ENCODE results near the gene RNU7-1.

DNA sequence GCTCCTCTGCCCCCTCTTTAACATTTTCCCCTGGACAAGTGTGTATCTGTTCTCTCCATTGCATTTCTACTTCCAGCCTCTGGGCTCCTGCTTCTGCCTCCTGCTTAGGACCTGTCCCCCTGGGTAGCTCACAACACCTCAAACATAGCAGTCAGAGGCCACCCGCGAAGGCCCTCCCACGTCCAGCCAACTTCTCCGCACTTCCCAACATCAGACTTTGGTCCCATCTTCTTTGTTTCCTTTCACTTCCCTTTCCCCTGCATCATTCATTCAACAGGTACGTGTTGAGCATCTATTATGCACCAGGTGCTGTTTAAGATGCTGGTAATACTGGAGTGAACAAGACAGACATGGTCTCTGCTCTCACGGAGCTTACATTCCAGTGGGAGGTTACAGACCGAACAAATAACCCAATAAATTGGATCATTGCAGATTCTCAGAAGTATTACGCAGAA, 3.3 kb downstream of the RNU7-1 start:
- TF ChIP-seq POLR2A (IDR thresholded peaks at IDR 0.05) (no peak), POLR2AphosphoS5 (IDR thresholded peaks at IDR 0.05) (no peak)
- TF ChIP-seq, protein P1, sequence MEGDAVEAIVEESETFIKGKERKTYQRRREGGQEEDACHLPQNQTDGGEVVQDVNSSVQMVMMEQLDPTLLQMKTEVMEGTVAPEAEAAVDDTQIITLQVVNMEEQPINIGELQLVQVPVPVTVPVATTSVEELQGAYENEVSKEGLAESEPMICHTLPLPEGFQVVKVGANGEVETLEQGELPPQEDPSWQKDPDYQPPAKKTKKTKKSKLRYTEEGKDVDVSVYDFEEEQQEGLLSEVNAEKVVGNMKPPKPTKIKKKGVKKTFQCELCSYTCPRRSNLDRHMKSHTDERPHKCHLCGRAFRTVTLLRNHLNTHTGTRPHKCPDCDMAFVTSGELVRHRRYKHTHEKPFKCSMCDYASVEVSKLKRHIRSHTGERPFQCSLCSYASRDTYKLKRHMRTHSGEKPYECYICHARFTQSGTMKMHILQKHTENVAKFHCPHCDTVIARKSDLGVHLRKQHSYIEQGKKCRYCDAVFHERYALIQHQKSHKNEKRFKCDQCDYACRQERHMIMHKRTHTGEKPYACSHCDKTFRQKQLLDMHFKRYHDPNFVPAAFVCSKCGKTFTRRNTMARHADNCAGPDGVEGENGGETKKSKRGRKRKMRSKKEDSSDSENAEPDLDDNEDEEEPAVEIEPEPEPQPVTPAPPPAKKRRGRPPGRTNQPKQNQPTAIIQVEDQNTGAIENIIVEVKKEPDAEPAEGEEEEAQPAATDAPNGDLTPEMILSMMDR (IDR thresholded peaks at IDR 0.05 in 8 of 11, conservative IDR thresholded peaks at IDR 0.05 in 3 of 11) = no peak

Data from spleen (tissue), 7 donors.